Astrocyte (in vitro differentiated cells and primary cell): ENCODE data around the gene ALDH1L1.

Experiments
- EZH2 ChIP-seq: IDR thresholded peaks from 2 replicates; pipeline ENCODE4 v1.6.1; 2012; ENCODE audit warnings: mild to moderate bottlenecking, low read length, inconsistent platforms; ENCODE audit not compliant: insufficient read depth
- TF ChIP-seq, protein P1 (sequence below): IDR thresholded peaks from 2 replicates; pipeline ENCODE4 v1.5.1; 2011; ENCODE audit warnings: low read depth, mild to moderate bottlenecking, inconsistent platforms, low read length, moderate library complexity; ENCODE audit not compliant: insufficient read depth

DNA sequence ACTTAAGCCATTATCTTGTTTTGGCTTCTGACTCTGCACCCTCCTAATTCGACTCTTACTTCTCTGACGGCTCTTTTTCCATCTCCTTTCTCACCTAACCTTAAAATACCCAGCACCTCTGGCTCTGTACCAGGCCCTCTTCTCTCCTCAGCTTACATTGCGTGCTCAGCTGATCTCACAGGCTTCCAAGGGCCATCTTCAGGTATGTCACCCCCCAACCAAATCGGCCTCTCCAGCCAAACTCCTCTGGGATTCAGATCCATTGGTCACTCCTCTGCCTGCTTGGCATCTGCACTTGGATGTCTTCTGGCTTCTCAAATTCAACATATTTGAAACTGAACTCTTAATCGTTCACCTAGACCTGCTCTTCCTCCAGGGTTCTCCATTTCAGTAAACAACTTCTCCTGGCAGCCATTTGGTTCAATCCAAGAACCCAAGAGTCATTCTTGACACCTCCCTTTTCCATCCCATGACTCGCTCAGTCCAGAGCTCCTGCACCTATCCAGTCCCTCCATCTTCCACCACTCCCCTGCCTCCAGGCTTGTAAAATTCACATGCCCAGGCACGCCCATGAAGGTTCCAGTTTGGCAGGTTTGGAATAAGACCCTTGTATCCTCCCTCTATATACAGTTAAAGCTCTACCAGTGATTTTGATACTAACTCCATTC lies 61.2 kb downstream of the ALDH1L1 start:
- TF ChIP-seq, protein P1, sequence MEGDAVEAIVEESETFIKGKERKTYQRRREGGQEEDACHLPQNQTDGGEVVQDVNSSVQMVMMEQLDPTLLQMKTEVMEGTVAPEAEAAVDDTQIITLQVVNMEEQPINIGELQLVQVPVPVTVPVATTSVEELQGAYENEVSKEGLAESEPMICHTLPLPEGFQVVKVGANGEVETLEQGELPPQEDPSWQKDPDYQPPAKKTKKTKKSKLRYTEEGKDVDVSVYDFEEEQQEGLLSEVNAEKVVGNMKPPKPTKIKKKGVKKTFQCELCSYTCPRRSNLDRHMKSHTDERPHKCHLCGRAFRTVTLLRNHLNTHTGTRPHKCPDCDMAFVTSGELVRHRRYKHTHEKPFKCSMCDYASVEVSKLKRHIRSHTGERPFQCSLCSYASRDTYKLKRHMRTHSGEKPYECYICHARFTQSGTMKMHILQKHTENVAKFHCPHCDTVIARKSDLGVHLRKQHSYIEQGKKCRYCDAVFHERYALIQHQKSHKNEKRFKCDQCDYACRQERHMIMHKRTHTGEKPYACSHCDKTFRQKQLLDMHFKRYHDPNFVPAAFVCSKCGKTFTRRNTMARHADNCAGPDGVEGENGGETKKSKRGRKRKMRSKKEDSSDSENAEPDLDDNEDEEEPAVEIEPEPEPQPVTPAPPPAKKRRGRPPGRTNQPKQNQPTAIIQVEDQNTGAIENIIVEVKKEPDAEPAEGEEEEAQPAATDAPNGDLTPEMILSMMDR, result no peak
- no peak for TF ChIP-seq EZH2
